Keratinocyte (primary cell): ENCODE data around the gene ITIH3. TPM values are rescaled to one million over a fixed set of nuclear protein-coding genes. Genes with fewer than 3 reads are reported as not detected.

ENCODE experiments used
- DNase-seq: peaks from one replicate; pipeline ENCODE4 v3.0.0-alpha.2; 2011; ENCODE audit warnings: low read depth, missing footprints, low spot score
- FAIRE-seq: peaks from 2 replicates; lab custom pipeline; 2011; peaks lifted over from hg19 to GRCh38; lab: Jason Lieb, UNC
- H2AFZ ChIP-seq: 2 replicates; pipeline ENCODE4 v1.6.0; 2012; ENCODE audit warnings: low read length, control low read depth, inconsistent platforms; ENCODE audit not compliant: control insufficient read depth
- H3K27ac ChIP-seq: 2 replicates; pipeline ENCODE4 v1.5.1; 2011; ENCODE audit warnings: low read length; ENCODE audit not compliant: control insufficient read depth, insufficient read depth
- H3K27me3 ChIP-seq: 3 replicates; pipeline ENCODE4 v1.6.0; 2011; ENCODE audit warnings: low read length; ENCODE audit not compliant: control insufficient read depth, insufficient read depth; ENCODE audit errors: extremely low read depth
- H3K36me3 ChIP-seq, 2 experiments: 2 replicates in 1 of 2; 3 replicates in 1 of 2; pipeline ENCODE4 v1.5.1; 2011; ENCODE audit warnings: low read length in 2 of 2, mild to moderate bottlenecking in 1 of 2; ENCODE audit not compliant: control insufficient read depth in 2 of 2, insufficient read depth in 2 of 2; ENCODE audit errors: extremely low read depth in 1 of 2
- H3K4me1 ChIP-seq: 3 replicates; pipeline ENCODE4 v1.5.1; 2011; ENCODE audit warnings: low read length; ENCODE audit not compliant: control insufficient read depth, insufficient read depth; ENCODE audit errors: extremely low read depth
- H3K4me2 ChIP-seq: 3 replicates; pipeline ENCODE4 v1.6.0; 2011; ENCODE audit warnings: low read depth, low read length; ENCODE audit not compliant: control insufficient read depth, insufficient read depth; ENCODE audit errors: extremely low read depth
- H3K4me3 ChIP-seq, 3 experiments: fragments of 200-600 bp in 1 of 3; sonication (generic) in 1 of 3; 2 replicates in 2 of 3; 3 replicates in 1 of 3; pipeline ENCODE4 v1.5.1; 2011 to 2016; ENCODE audit warnings: low read length in 3 of 3, mild to moderate bottlenecking in 3 of 3, control low read depth in 2 of 3, inconsistent platforms in 1 of 3, low read depth in 1 of 3, mixed read lengths in 1 of 3, mixed run types in 1 of 3, moderate library complexity in 1 of 3; ENCODE audit not compliant: control insufficient read depth in 2 of 3, insufficient read depth in 2 of 3; ENCODE audit errors: extremely low read depth in 1 of 3
- H3K79me2 ChIP-seq: 2 replicates; pipeline ENCODE4 v1.6.0; 2012; ENCODE audit warnings: low read length; ENCODE audit not compliant: control insufficient read depth, insufficient read depth
- H3K9ac ChIP-seq: 3 replicates; pipeline ENCODE4 v1.6.0; 2011; ENCODE audit warnings: low read length; ENCODE audit not compliant: control insufficient read depth, insufficient read depth; ENCODE audit errors: extremely low read depth
- H3K9me1 ChIP-seq: 3 replicates; pipeline ENCODE4 v1.6.0; 2011; ENCODE audit warnings: low read length; ENCODE audit not compliant: control insufficient read depth, insufficient read depth; ENCODE audit errors: extremely low read depth
- H3K9me3 ChIP-seq: 2 replicates; pipeline ENCODE4 v1.5.1; 2012; ENCODE audit warnings: low read depth, low read length; ENCODE audit not compliant: control insufficient read depth
- H4K20me1 ChIP-seq: 3 replicates; pipeline ENCODE4 v1.6.0; 2011; ENCODE audit warnings: low read length; ENCODE audit not compliant: control insufficient read depth, insufficient read depth; ENCODE audit errors: extremely low read depth
- EZH2 ChIP-seq: IDR thresholded peaks from one replicate; pipeline ENCODE4 v1.6.1; 2012; ENCODE audit warnings: inconsistent platforms, mild to moderate bottlenecking, low read length, moderate library complexity
- dilution Hi-C: fragments of 300-500 bp; cut with MboI; formaldehyde crosslinking; loops from one replicate; pipeline ENCODE4 v1.7.0; 2020; ENCODE audit warnings: low sequenced_read_pairs; ENCODE audit not compliant: extremely low pct_ligation_motif_present
- polyA plus RNA-seq, 5 experiments: library from polyadenylated mRNA; depleted of rRNA in 3 of 5; stranded (reverse) in 3 of 5; stranded (forward) in 1 of 5; unstranded in 1 of 5; fragments of >200 nt; gene quantifications; 1 replicate in 1 of 5; 2 replicates in 3 of 5; 3 replicates in 1 of 5; pipeline versions ENCODE4 v1.2.1 to v1.2.3, GENCODE V29; 2011 to 2012; ENCODE audit warnings: missing spikeins in 2 of 5, low read depth in 1 of 5, low replicate concordance in 1 of 5
- TF ChIP-seq, protein P1 (sequence below), 3 experiments: IDR thresholded peaks in 1 of 3; conservative IDR thresholded peaks in 1 of 3; optimal IDR thresholded peaks in 1 of 3; 2 replicates in 2 of 3; 3 replicates in 1 of 3; pipeline versions ENCODE3 to v1.5.1; 2011; ENCODE audit warnings: low read length in 3 of 3, mild to moderate bottlenecking in 3 of 3, moderate library complexity in 2 of 3, control low read depth in 1 of 3, inconsistent platforms in 1 of 3; ENCODE audit not compliant: insufficient read depth in 2 of 3; ENCODE audit errors: extremely low read depth in 1 of 3

ITIH3 gene
- polyA plus RNA-seq, 1 donor (not counting 4 experiments of a cell fraction or from before 2014, with no cell fraction given): not detected

DNA sequence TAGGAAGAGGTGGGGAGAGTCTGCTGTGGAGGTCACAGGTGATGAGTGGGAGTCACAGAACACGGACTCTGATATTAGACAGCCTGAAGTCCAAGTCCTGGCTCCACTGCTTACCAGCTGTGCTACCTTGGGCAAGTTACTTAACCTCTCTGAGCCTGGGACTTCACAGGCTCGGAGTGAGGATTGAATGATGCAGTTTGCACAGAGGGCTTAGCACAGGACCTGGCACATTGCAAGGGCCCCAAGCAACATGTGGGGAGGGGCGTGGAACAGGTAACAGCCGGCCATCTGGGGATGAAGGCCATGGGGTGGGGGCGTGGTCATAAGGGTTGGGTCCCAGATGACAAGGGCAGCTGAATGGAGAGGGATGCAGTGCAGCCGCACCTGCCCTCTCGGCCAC is 4.3 kb upstream of the ITIH3 start:
- H3K27ac ChIP-seq: no peak overlapping the region
- H3K4me2 ChIP-seq: no peak overlapping the region
- no peak for FAIRE-seq
- H3K4me1 ChIP-seq: no peaks in the 10 kb centered on the region
- TF ChIP-seq, protein P1, sequence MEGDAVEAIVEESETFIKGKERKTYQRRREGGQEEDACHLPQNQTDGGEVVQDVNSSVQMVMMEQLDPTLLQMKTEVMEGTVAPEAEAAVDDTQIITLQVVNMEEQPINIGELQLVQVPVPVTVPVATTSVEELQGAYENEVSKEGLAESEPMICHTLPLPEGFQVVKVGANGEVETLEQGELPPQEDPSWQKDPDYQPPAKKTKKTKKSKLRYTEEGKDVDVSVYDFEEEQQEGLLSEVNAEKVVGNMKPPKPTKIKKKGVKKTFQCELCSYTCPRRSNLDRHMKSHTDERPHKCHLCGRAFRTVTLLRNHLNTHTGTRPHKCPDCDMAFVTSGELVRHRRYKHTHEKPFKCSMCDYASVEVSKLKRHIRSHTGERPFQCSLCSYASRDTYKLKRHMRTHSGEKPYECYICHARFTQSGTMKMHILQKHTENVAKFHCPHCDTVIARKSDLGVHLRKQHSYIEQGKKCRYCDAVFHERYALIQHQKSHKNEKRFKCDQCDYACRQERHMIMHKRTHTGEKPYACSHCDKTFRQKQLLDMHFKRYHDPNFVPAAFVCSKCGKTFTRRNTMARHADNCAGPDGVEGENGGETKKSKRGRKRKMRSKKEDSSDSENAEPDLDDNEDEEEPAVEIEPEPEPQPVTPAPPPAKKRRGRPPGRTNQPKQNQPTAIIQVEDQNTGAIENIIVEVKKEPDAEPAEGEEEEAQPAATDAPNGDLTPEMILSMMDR (optimal IDR thresholded peaks at IDR 0.05 in 1 of 3, IDR thresholded peaks at IDR 0.05 in 1 of 3, conservative IDR thresholded peaks at IDR 0.05 in 1 of 3; ENCODE audit: extremely low read depth in 1 of 3, insufficient read depth in 2 of 3, low read length in 3 of 3): no peak
- TF ChIP-seq EZH2: no peak
- H3K4me3 ChIP-seq: no peak overlapping the region
- peaks cover 13% of the 10 kb centered on the region for H3K27me3 ChIP-seq
- no peaks in the 10 kb centered on the region for H3K9me1 ChIP-seq
- no peak overlapping the region for H3K9ac ChIP-seq
- DNase-seq: no peak
- no peaks in the 10 kb centered on the region for H4K20me1 ChIP-seq
- no peaks in the 10 kb centered on the region for H3K9me3 ChIP-seq
- H3K79me2 ChIP-seq: no peaks in the 10 kb centered on the region
- dilution Hi-C loops: no loop called here
- H3K36me3 ChIP-seq: no peaks in the 10 kb centered on the region
- H2AFZ ChIP-seq: no peak overlapping the region

DNA sequence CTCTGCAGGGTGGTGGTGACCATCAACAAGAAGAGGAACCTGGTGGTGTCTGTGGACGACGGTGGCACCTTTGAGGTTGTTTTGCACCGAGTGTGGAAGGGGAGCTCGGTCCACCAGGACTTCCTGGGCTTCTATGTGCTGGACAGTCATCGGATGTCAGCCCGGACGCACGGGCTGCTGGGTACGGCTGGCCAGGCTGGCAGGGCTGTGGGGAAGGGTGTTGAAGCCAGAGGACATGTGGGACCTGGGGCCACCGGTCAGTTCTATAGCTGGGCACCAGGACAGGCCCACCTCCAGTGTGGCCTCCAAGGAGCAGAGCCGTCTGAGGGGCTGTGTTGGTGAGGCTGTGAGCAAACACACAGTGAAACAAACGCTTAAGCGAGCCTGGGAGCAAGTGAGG is 3.9 kb upstream of the ITIH3 start:
- dilution Hi-C loops: no loop called here
- H2AFZ ChIP-seq: no peak overlapping the region
- H3K4me3 ChIP-seq: no peak overlapping the region
- H3K36me3 ChIP-seq: no peaks in the 10 kb centered on the region
- H3K4me1 ChIP-seq: no peaks in the 10 kb centered on the region
- TF ChIP-seq, protein P1 (optimal IDR thresholded peaks at IDR 0.05 in 1 of 3, IDR thresholded peaks at IDR 0.05 in 1 of 3, conservative IDR thresholded peaks at IDR 0.05 in 1 of 3; ENCODE audit: extremely low read depth in 1 of 3, insufficient read depth in 2 of 3, low read length in 3 of 3): no peak
- TF ChIP-seq EZH2: no peak
- no peaks in the 10 kb centered on the region for H3K79me2 ChIP-seq
- no peak overlapping the region for H3K27ac ChIP-seq
- H3K9me1 ChIP-seq: no peaks in the 10 kb centered on the region
- H3K9ac ChIP-seq: no peak overlapping the region
- DNase-seq (no peak), FAIRE-seq (no peak)
- no peaks in the 10 kb centered on the region for H4K20me1 ChIP-seq
- no peaks in the 10 kb centered on the region for H3K9me3 ChIP-seq
- peaks cover 13% of the 10 kb centered on the region for H3K27me3 ChIP-seq
- H3K4me2 ChIP-seq: no peak overlapping the region
